ENCODE data around the gene TAS2R16. TPM values are rescaled to one million over a fixed set of nuclear protein-coding genes. Genes with fewer than 3 reads are reported as not detected.

TAS2R16 gene
- total and polyA plus RNA-seq, 2 of the 13 experiments (the other 11 are each of a cell fraction or from before 2014, with no cell fraction given), result not detected

- intact Hi-C loops (cut with micrococcal nuclease; ENCODE audit: unreplicated experiment), result no loop called here
- H3K27ac ChIP-seq (ENCODE audit: extremely low read length, insufficient read depth, low read length), result no peak overlapping the region
- BruUV-seq (replicated peaks), result no TSS peak
- H3K4me3 ChIP-seq (replicated peaks in 1 of 3; ENCODE audit: insufficient read depth in 1 of 3, low read depth in 2 of 3, low read length in 3 of 3), result no peak overlapping the region
- H3K9ac ChIP-seq (ENCODE audit: insufficient read depth, low read depth, low read length), result no peak overlapping the region
- in situ Hi-C loops (cut with HindIII; ENCODE audit: extremely low pct_ligation_motif_present, low pct_unique_long_range_greater_than_20kb), result no loop called here
- H3K4me2 ChIP-seq (ENCODE audit: low read depth, low read length), result no peak overlapping the region
- H4K20me1 ChIP-seq (ENCODE audit: insufficient read depth, low read length), result no peaks in the 10 kb centered on the region
- TF ChIP-seq KAT8 (CRISPR knock-in tag; IDR thresholded peaks at IDR 0.05) (no peak), ZBTB46 (CRISPR knock-in tag; IDR thresholded peaks at IDR 0.05; ENCODE audit: borderline replicate concordance) (no peak), ZBTB3 (CRISPR knock-in tag; IDR thresholded peaks at IDR 0.05; ENCODE audit: borderline replicate concordance, low read depth) (no peak), SOX6 (IDR thresholded peaks at IDR 0.05) (no peak), SOX6 (CRISPR knock-in tag; IDR thresholded peaks at IDR 0.05) (no peak), PHF8 (CRISPR knock-in tag; IDR thresholded peaks at IDR 0.05) (no peak), PRPF4 (IDR thresholded peaks at IDR 0.05; ENCODE audit: low read depth, low read length, poor library complexity, severe bottlenecking) (no peak), EEA1 (CRISPR knock-in tag; IDR thresholded peaks at IDR 0.05; ENCODE audit: borderline replicate concordance) (no peak), ZSCAN5A (CRISPR knock-in tag; IDR thresholded peaks at IDR 0.05; ENCODE audit: borderline replicate concordance) (no peak), ZNF572 (CRISPR knock-in tag; IDR thresholded peaks at IDR 0.05) (no peak), FOXM1 (CRISPR knock-in tag; IDR thresholded peaks at IDR 0.05) (no peak), ZNF747 (CRISPR knock-in tag; IDR thresholded peaks at IDR 0.05; ENCODE audit: borderline replicate concordance) (no peak), FOXA3 (CRISPR knock-in tag; IDR thresholded peaks at IDR 0.05) (no peak), KLF13 (CRISPR knock-in tag; IDR thresholded peaks at IDR 0.05) (no peak), ZNF513 (CRISPR knock-in tag; conservative IDR thresholded peaks at IDR 0.05) (no peak), BCL3 (CRISPR knock-in tag; IDR thresholded peaks at IDR 0.05) (no peak), ZNF691 (CRISPR knock-in tag; IDR thresholded peaks at IDR 0.05; ENCODE audit: borderline replicate concordance, low read depth) (no peak), ZNF382 (CRISPR knock-in tag; IDR thresholded peaks at IDR 0.05; ENCODE audit: borderline replicate concordance) (no peak)
- ATAC-seq (no peak), FAIRE-seq (no peak), DNase-seq (ENCODE audit: low spot score) (no peak)
- CTCF ChIA-PET (ENCODE audit: low intra/inter-chr PET ratio, low total read pairs), result no interaction called here
- under 1% methylated on average over 3 of the region's 3 CpGs for WGBS (ENCODE audit: low lambda C conversion rate)
- no peaks in the 10 kb centered on the region for H3K79me2 ChIP-seq (ENCODE audit: insufficient read depth, low read length)
- H3K9me3 ChIP-seq (ENCODE audit: low read length), result no peaks in the 10 kb centered on the region
- no peak overlapping the region for H2AFZ ChIP-seq (ENCODE audit: low read length)
- no peaks in the 10 kb centered on the region for H3K27me3 ChIP-seq (ENCODE audit: control insufficient read depth in 1 of 2, insufficient read depth in 2 of 2, low read length in 2 of 2)
- POLR2A ChIA-PET, result no interaction called here
- H3K4me1 ChIP-seq (ENCODE audit: insufficient read depth, low read length), result no peaks in the 10 kb centered on the region
- no peaks in the 10 kb centered on the region for H3K36me3 ChIP-seq (replicated peaks in 1 of 2; ENCODE audit: control insufficient read depth in 1 of 2, insufficient read depth in 2 of 2, low read length in 2 of 2)
Observed at GRCh38 chr7:123024989-123025758, 29.7 kb upstream of the TAS2R16 start.

Measured in HepG2 (cell line).